GM19467 (cell line): ENCODE results near the gene FUT3.
"Not testable (repeated sequence)": the region's sequence is repeated elsewhere in the genome, so short reads cannot be mapped to it uniquely, and the experiment has no call there.

Experiments
- ATAC-seq: cut with Tn5 transposase; IDR thresholded peaks from one replicate; pipeline ENCODE4 v1.9.1; 2021; ENCODE audit warnings: mild to moderate bottlenecking, moderate library complexity; ENCODE audit not compliant: unreplicated experiment

The FUT3 gene

GRCh38 chr19:5882421-5882968, 31.2 kb upstream of the FUT3 start:
- no peak for ATAC-seq

- no peak for ATAC-seq
Observed at GRCh38 chr19:5881543-5882299, 30.5 kb upstream of the FUT3 start.

GRCh38 chr19:5880604-5881078, 29.4 kb upstream of the FUT3 start:
- no peak for ATAC-seq

- ATAC-seq, result no peak
Observed at GRCh38 chr19:5880196-5880595, 28.9 kb upstream of the FUT3 start.

GRCh38 chr19:5877882-5878281, 26.6 kb upstream of the FUT3 start:
- ATAC-seq, result no peak

GRCh38 chr19:5877427-5877826, 26.2 kb upstream of the FUT3 start:
- ATAC-seq, result no peak

- not testable (repeated sequence) for ATAC-seq
Observed at GRCh38 chr19:5874496-5874895, 23.2 kb upstream of the FUT3 start.

GRCh38 chr19:5873617-5874199, 22.5 kb upstream of the FUT3 start:
- ATAC-seq, result no peak

GRCh38 chr19:5870986-5871394, 19.7 kb upstream of the FUT3 start:
- no peak for ATAC-seq

- no peak for ATAC-seq
Observed at GRCh38 chr19:5867201-5868136, 16.2 kb upstream of the FUT3 start.

GRCh38 chr19:5865772-5866171, 14.5 kb upstream of the FUT3 start:
- ATAC-seq, result no peak

- no peak for ATAC-seq
Observed at GRCh38 chr19:5864725-5865486, 13.7 kb upstream of the FUT3 start.

GRCh38 chr19:5864013-5864720, 12.9 kb upstream of the FUT3 start:
- no peak for ATAC-seq

GRCh38 chr19:5863030-5863665, 11.9 kb upstream of the FUT3 start:
- ATAC-seq, result no peak

GRCh38 chr19:5857203-5858081, 6.2 kb upstream of the FUT3 start:
- no peak for ATAC-seq

GRCh38 chr19:5855151-5855550, 3.9 kb upstream of the FUT3 start:
- ATAC-seq, result not testable (repeated sequence)

GRCh38 chr19:5854121-5854520, 2.9 kb upstream of the FUT3 start:
- ATAC-seq, result not testable (repeated sequence)

GRCh38 chr19:5850743-5851293, 431 bp downstream of the FUT3 start:
- no peak for ATAC-seq
